HG03066 (cell line): ENCODE measurements around the gene RPS8.
"Not testable (repeated sequence)": the region's sequence is repeated elsewhere in the genome, so short reads cannot be mapped to it uniquely, and the experiment has no call there.

ENCODE experiments used
- ATAC-seq: cut with Tn5 transposase; IDR thresholded peaks from one replicate; pipeline ENCODE4 v1.9.1; 2021; ENCODE audit warnings: low read depth; ENCODE audit not compliant: unreplicated experiment

The RPS8 gene

GRCh38 chr1:44775078-44775929 is at the start of gene RPS8:
RPS8 (plus strand) TSS chr1:44775540; CDS start chr1:44775597, 57 bp downstream.
- peak; percentile 71 for ATAC-seq

DNA sequence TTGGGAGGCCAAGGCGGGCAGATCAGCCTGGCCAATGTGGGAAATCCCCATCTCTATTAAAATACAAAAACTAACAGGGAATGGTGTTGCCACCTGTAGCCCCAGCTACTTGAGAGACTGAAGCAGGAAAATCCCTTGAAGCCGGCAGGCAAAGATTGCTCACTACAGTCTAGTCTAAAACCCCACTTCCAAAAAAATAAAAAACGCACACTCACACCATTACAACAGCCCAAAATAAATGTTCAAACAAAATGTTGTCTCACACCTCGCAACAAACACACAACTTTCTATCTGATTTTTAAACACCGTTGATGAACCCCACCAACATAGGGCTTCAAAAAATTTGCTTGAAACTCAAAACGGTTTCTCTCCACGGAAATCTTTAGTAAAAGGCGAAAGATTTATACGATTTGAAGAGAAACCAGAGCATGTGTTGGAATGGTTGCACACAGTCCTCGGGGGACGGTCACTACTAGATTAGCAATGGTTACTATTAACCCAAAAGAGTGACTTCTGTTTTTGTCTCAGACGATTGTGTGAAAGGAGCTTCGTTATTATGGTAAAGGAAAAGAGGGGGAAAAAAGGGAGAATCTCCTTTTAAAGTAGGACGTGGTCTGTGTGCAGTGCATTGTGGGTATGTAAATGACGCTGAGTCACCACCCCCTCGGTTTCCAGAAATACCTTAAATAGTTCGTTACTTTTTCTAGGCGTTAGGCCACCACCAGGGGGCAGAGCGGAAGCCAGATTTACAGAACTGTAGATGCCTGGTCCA is 44.4 kb upstream of the RPS8 start, which contains the start of gene RNU5D-1:
Gene RNU5D-1 (minus strand): TSS at position 430 of the 772 bp plus-strand sequence.
- ATAC-seq: peak; percentile 59

- no peak for ATAC-seq
Measured at GRCh38 chr1:44733365-44733764, 42.0 kb upstream of the RPS8 start.

DNA sequence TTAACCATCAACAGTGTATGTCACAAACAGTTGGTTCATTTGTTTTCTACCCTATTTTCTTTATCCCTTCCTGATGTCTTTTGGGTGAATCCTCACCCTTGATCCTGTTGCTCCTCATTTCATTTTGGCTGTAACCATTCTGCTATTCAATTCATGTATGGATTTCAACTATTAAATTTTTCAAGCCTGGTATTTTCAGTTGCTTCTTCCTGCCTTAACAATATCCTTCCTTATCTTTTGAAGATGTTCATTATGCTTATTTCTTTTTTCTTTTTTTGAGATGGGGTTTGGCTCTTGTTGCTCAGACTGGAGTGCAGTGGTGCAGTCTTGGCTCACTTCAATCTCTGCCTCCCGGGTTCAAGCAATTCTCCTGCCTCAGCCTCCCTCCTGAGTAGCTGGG is 41.6 kb upstream of the RPS8 start:
- ATAC-seq: no peak

DNA sequence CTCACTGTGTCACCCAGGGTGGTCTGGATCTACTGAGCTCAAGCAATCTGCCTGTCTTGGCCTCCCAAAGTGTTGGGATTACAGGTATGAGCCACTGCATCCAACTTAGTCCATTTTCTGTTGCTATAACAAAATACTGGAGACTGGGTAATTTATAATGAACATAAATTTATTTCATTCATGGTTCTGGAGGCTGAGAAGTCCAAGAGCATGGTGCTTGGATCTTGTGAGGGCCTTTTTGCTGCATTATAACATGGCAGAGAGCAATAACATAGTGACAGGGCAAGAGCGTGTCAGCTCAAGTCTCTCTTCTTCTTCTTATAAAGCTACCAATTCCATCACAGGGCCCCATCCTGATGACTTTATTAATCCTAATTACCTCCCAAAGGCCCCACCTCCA is 39.3 kb upstream of the RPS8 start:
- ATAC-seq: no peak

- not testable (repeated sequence) for ATAC-seq
Measured at GRCh38 chr1:44738953-44739306, 36.4 kb upstream of the RPS8 start.

DNA sequence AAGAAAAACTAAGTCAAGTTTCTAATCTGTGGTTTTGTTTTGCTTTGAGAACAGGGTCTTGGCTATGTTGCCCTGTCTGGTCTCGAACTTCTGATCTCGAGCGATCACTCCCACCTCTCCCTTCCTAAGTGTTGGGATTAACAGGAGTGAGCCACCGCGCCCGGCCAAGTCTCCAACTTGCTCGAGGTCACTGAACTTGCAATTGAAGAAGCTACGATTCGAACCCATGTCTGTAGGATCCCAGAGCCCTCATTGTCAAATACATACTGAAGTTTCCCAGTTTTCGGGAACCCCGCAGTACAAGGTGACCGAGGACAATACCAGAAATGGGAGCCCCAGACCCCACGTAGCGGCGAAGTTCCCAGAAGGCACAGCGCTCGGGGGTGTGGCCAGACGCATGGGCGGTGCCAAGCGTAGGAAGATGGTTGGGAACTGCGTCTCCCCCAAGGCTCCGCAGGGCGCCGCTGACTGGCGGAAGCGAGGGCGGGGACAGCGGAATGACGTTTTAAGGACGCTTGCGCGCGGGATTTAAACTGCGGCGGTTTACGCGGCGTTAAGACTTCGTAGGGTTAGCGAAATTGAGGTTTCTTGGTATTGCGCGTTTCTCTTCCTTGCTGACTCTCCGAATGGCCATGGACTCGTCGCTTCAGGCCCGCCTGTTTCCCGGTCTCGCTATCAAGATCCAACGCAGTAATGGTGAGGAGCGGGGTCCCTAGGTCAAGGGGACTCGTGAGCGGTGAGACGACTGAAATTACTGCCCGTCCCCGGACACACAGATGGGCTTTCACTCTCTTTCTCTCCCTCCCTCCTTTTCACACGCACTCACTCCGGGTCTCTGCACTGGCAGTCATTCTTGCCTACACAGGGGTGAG is 35.8 kb upstream of the RPS8 start, which contains the start of gene KIF2C:
Gene KIF2C (plus strand): TSS at position 531 of the 872 bp plus-strand sequence. CDS start 96 bp downstream, at position 627.
- peak; percentile 98 for ATAC-seq

GRCh38 chr1:44740179-44740617 is 35.1 kb upstream of the RPS8 start:
- no peak for ATAC-seq

- ATAC-seq: no peak
Measured at GRCh38 chr1:44743211-44743610, 32.1 kb upstream of the RPS8 start.

DNA sequence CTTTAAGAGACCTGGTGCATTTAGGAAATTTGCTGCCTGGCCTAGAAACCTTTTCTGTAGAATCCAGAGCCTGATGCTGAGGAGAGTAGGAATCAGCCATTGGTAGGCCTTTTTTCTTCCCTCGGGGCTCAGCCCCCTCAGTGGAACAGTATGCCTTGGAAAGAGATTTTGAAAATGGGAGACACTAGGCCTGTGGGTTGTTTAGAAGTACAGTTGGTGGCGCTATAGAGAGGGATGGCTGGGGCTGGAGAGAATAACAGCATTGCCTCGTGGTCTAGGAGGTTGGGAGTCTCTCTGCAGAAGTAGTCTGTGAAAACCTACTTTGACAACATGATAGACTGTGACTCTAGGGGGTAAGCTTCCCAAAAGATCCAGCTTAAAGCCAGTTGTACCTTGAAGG is 27.5 kb upstream of the RPS8 start:
- no peak for ATAC-seq

GRCh38 chr1:44757420-44757819 is 17.9 kb upstream of the RPS8 start:
- ATAC-seq: no peak

GRCh38 chr1:44759077-44759476 is 16.3 kb upstream of the RPS8 start:
- no peak for ATAC-seq

GRCh38 chr1:44760876-44761275 is 14.5 kb upstream of the RPS8 start:
- ATAC-seq: no peak

DNA sequence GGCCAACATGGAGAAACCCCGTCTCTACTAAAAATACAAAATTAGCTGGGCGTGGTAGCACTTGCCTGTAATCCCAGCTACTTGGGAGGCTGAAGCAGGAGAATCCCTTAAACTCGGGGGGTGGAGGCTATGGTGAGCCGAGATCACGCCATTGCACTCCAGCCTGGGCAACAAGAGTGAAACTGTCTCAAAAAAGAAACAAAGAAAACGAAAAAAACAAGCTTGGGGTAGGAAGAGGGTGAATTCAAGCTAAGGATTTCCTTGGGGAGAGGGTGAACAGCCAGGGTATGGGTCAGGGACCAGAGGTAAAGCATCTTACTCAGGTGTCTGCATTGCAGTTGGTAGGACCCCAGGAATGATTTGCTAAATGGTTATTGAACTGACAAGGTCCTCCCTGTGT is 8.9 kb upstream of the RPS8 start:
- not testable (repeated sequence) for ATAC-seq

- peak; percentile 15 for ATAC-seq
Measured at GRCh38 chr1:44775930-44776729, 790 bp downstream of the RPS8 start.

- ATAC-seq: no peak
Measured at GRCh38 chr1:44776730-44777068, 1.4 kb downstream of the RPS8 start.

- no peak for ATAC-seq
Measured at GRCh38 chr1:44777547-44777946, 2.2 kb downstream of the RPS8 start.

GRCh38 chr1:44777969-44778635 is 2.8 kb downstream of the RPS8 start:
- ATAC-seq: no peak
